Body of pancreas (tissue), 4 donors: Measurements from ENCODE around the gene MOXD1. TPM values are rescaled to one million over a fixed set of nuclear protein-coding genes. Genes with fewer than 3 reads are reported as not detected.

Experiments
- ATAC-seq: fragments of 150-250 bp; one replicate; pipeline ENCODE4 v1.9.1; 2016
- DNase-seq, 4 donors: peaks; one replicate each; pipeline ENCODE4 v3.0.0-alpha.2; 2019
- H3K27ac ChIP-seq, 4 donors: fragments of 200-600 bp; sonication (generic); 1 replicate in 3 of 4; 2 replicates in 1 of 4; pipeline versions ENCODE4 v1.5.1 to v1.6.1; 2016 to 2019; ENCODE audit warnings: mild to moderate bottlenecking in 1 of 4, mixed read lengths in 1 of 4, moderate library complexity in 1 of 4
- H3K27me3 ChIP-seq, 2 donors: fragments of 200-600 bp; sonication (generic); one replicate each; pipeline ENCODE4 v1.6.0; 2016; ENCODE audit warnings: mild to moderate bottlenecking in 1 of 2
- H3K36me3 ChIP-seq, 2 donors: fragments of 200-600 bp; sonication (generic); replicated peaks in 1 of 2; 2 replicates each; pipeline ENCODE4 v1.5.1; 2016; ENCODE audit warnings: low read depth in 2 of 2; ENCODE audit not compliant: insufficient read depth in 1 of 2
- H3K4me1 ChIP-seq: fragments of 200-600 bp; sonication (generic); one replicate; pipeline ENCODE4 v1.6.0; 2016
- H3K4me3 ChIP-seq, 2 donors: fragments of 200-600 bp; sonication (generic); 1 replicate in 1 of 2; 2 replicates in 1 of 2; pipeline ENCODE4 v1.5.1; 2016 to 2019
- H3K9me3 ChIP-seq, 3 donors: fragments of 200-600 bp; sonication (generic); 1 replicate in 2 of 3; 2 replicates in 1 of 3; pipeline ENCODE4 v1.5.1; 2016
- POLR2A ChIP-seq, 3 donors: fragments of 450-650 bp; IDR thresholded peaks; one replicate each; pipeline ENCODE4 v1.6.1; 2016; ENCODE audit warnings: antibody characterized with exemption in 3 of 3, mild to moderate bottlenecking in 2 of 3
- WGBS, 2 donors: methylation state at CpG; one replicate each; pipeline ENCODE4 v1.1.5; 2017; 5-methylcytosine and 5-hydroxymethylcytosine counted together
- intact Hi-C: fragments of 100-400 bp; cut with DNase I; formaldehyde crosslinking; loops from one replicate; pipeline ENCODE4 v1.15.1; 2023
- total RNA-seq, 2 donors: library from RNA; depleted of rRNA; stranded (reverse); fragments of >200 nt; gene quantifications; one replicate each; pipeline ENCODE4 v1.1.0, GENCODE V29; 2016
- TF ChIP-seq, protein P1 (sequence below), 7 experiments: fragments of 450-650 bp in 4 of 7; fragments of 200-600 bp in 3 of 7; sonication (generic) in 3 of 7; IDR thresholded peaks; one replicate each; pipeline ENCODE4 v1.5.1; 2016 to 2019; ENCODE audit warnings: antibody characterized with exemption in 7 of 7

MOXD1 gene
- total RNA-seq, 2 donors from 2014 or later: 0.66 to 3.9 TPM

DNA sequence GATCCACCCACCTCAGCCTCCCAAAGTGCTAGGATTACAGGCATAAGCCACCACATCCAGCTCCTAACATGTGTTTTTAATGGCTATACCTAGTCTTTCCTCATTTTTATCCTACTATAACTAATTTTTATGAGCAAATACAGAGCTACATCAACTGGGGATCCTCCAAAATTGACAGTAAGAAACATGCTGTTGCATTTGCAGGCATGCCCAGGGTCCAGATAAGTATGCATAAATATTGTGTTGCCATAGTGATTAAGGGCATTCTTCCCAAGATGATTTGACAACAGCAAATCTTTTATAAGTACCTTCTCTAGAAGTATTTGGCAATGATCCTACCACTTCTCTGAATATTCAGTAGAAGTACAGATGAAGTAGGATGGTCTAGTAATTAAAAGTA lies 41.9 kb upstream of the MOXD1 start:
- H3K27ac ChIP-seq: no peak overlapping the region
- ATAC-seq (no peak), DNase-seq (no peak)
- H3K36me3 ChIP-seq: no peaks in the 10 kb centered on the region
- peaks cover 0 to 8% (median 0%) of the 10 kb centered on the region in 3 donors for H3K9me3 ChIP-seq
- H3K27me3 ChIP-seq: no peaks in the 10 kb centered on the region
- TF ChIP-seq, protein P1, sequence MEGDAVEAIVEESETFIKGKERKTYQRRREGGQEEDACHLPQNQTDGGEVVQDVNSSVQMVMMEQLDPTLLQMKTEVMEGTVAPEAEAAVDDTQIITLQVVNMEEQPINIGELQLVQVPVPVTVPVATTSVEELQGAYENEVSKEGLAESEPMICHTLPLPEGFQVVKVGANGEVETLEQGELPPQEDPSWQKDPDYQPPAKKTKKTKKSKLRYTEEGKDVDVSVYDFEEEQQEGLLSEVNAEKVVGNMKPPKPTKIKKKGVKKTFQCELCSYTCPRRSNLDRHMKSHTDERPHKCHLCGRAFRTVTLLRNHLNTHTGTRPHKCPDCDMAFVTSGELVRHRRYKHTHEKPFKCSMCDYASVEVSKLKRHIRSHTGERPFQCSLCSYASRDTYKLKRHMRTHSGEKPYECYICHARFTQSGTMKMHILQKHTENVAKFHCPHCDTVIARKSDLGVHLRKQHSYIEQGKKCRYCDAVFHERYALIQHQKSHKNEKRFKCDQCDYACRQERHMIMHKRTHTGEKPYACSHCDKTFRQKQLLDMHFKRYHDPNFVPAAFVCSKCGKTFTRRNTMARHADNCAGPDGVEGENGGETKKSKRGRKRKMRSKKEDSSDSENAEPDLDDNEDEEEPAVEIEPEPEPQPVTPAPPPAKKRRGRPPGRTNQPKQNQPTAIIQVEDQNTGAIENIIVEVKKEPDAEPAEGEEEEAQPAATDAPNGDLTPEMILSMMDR (IDR thresholded peaks at IDR 0.05): no peak
- no peak for TF ChIP-seq POLR2A (IDR thresholded peaks at IDR 0.05)
- H3K4me3 ChIP-seq: no peak overlapping the region
- no peaks in the 10 kb centered on the region for H3K4me1 ChIP-seq
- intact Hi-C loops: no loop called here

DNA sequence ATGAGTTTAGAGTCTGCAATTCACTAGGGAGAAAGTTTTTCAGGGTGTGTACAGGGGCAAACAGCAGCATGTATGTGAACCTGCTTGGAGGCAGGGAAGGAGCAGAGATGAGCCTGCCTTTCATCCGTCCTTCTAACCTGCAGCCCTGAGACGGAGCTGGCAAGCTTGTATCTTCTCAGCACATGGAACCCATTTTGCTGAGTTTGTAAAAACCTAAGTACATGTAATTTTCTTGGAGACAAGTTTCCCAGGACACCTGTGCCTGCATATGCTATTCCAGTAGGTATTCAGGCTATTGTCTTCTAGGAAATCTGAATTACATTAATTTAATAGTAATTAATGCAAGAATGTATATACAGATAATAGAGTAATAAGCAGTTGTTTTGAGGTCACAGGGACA lies 28.8 kb upstream of the MOXD1 start:
- Histone ChIP-seq H3K27me3 (no peaks in the 10 kb centered on the region), H3K4me3 (no peak overlapping the region), H3K4me1 (no peaks in the 10 kb centered on the region), H3K36me3 (no peaks in the 10 kb centered on the region), H3K9me3 (peaks cover 0 to 5% (median 0%) of the 10 kb centered on the region in 3 donors), H3K27ac (no peak overlapping the region)
- DNase-seq (no peak), ATAC-seq (no peak)
- TF ChIP-seq, protein P1 (IDR thresholded peaks at IDR 0.05): no peak
- WGBS, 2 donors: 52 to 63% methylated on average over 2 of the region's 2 CpGs
- intact Hi-C loops: no loop called here

DNA sequence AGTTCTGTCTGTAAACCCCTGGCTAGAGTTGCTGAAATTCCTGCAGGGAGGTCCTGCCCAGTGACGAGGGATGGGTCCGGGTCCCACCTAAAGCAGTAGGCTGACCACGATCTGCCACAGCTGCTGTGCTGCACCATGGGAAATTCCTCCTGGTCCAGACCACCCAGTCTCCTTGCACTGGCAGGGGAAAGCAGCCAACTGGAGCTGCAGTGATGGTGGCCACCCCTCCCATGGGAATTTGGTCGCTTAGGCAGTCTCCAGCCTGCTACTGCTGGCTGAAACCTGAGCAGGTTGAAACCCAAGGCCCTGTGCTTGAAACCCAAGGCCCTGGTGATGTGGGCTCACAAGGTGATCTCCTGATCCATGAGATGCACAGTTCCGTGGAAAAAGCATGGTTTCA lies 23.9 kb upstream of the MOXD1 start:
- TF ChIP-seq POLR2A (IDR thresholded peaks at IDR 0.05): no peak
- TF ChIP-seq, protein P1 (IDR thresholded peaks at IDR 0.05): no peak
- intact Hi-C loops: no loop called here
- H3K4me1 ChIP-seq: no peaks in the 10 kb centered on the region
- WGBS, 2 donors: 57 to 73% methylated on average over 3 to 5 of the region's 5 CpGs
- no peak for ATAC-seq
- H3K27me3 ChIP-seq: no peaks in the 10 kb centered on the region
- no peak for DNase-seq
- no peak overlapping the region for H3K27ac ChIP-seq
- no peak overlapping the region for H3K4me3 ChIP-seq
- H3K36me3 ChIP-seq: no peaks in the 10 kb centered on the region
- H3K9me3 ChIP-seq: no peaks in the 10 kb centered on the region

DNA sequence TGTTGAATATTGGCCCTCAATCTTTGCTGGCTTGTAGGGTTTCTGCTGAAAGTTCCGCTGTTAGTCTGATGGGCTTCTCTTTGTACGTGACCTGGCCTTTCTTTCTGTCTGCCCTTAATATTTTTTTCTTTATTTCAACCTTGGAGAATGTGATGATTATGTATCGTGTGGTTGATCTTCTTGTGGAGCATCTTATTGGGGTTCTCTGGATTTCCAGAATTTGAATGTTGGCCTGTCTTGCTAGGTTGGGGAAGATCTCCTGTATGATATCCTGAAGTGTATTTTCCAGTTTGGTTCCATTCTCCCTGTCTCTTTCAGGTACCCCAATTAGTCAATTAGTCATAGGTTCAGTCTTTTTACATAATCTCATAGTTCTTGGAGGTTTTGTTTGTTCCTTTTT lies 22.6 kb upstream of the MOXD1 start:
- ATAC-seq (no peak), DNase-seq (no peak)
- intact Hi-C loops: no loop called here
- no peaks in the 10 kb centered on the region for H3K36me3 ChIP-seq
- TF ChIP-seq, protein P1 (IDR thresholded peaks at IDR 0.05): no peak
- TF ChIP-seq POLR2A (IDR thresholded peaks at IDR 0.05): no peak
- 80 to 85% methylated on average over 3 of the region's 3 CpGs for whole genome bisulfite sequencing, 2 donors
- no peak overlapping the region for H3K27ac ChIP-seq
- no peaks in the 10 kb centered on the region for H3K9me3 ChIP-seq
- H3K4me3 ChIP-seq: no peak overlapping the region
- no peaks in the 10 kb centered on the region for H3K27me3 ChIP-seq
- no peaks in the 10 kb centered on the region for H3K4me1 ChIP-seq

DNA sequence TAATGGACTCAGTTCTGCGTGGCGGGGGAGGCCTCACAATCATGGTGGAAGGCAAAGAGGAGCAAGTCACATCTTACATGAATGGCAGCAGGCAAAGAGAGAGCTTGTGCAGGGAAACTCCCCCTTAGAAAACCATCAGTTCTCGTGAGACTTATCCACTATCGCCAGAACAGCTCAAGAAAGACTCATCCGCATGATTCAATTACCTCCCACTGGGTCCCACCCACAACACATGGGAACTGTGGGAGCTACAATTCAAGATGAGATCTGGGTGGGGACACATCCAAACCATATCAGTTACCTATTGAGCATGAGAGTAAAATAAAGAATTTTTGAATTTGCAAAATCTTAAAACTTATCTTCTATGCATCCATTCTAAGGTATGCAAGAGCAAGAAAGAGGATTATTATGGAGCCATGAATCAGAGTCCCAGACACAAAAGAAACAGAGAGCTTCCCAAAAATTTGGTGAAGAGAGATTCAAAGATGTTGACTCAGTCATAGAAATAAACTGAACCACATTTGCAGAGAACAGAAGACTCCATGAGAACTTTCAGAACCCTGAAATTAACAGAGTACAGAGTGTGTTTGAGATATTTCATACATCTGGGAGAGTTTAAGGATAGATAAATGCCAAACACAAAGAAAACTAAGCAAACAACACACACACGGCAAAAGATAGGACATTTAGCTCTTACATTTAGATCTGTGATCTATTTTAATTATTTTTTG lies 17.1 kb upstream of the MOXD1 start:
- no peak for TF ChIP-seq POLR2A (IDR thresholded peaks at IDR 0.05)
- TF ChIP-seq, protein P1 (IDR thresholded peaks at IDR 0.05): no peak
- no peak overlapping the region for H3K4me3 ChIP-seq
- H3K9me3 ChIP-seq: no peaks in the 10 kb centered on the region
- DNase-seq (no peak), ATAC-seq (no peak)
- intact Hi-C loops: no loop called here
- H3K27ac ChIP-seq: no peak overlapping the region
- no peaks in the 10 kb centered on the region for H3K4me1 ChIP-seq
- H3K36me3 ChIP-seq: no peaks in the 10 kb centered on the region
- 70 to 75% methylated on average over 6 of the region's 6 CpGs for WGBS, 2 donors
- H3K27me3 ChIP-seq: no peaks in the 10 kb centered on the region
